HepG2 (cell line): ENCODE measurements around the gene MPST. TPM values are rescaled to one million over a fixed set of nuclear protein-coding genes. Genes with fewer than 3 reads are reported as not detected.

Experiments used
- GABPB1 ChIP-seq: IDR thresholded peaks from 2 replicates; pipeline ENCODE4 v1.6.1; 2016; ENCODE audit warnings: mild to moderate bottlenecking, missing genetic modification reagents, moderate library complexity, missing compliant biosample characterization
- KAT7 ChIP-seq: IDR thresholded peaks from 2 replicates; pipeline ENCODE4 v1.6.1; 2018; ENCODE audit warnings: borderline replicate concordance, missing compliant biosample characterization
- KDM4B ChIP-seq: sonication (generic); formaldehyde crosslinking; IDR thresholded peaks from 2 replicates; pipeline ENCODE4 v1.4.0; 2020; ENCODE audit warnings: missing genetic modification reagents
- MZF1 ChIP-seq: sonication (generic); formaldehyde crosslinking; IDR thresholded peaks from 2 replicates; pipeline ENCODE4 v1.8.1; 2023; ENCODE audit warnings: mild to moderate bottlenecking, missing genetic modification reagents, borderline replicate concordance
- NONO ChIP-seq, 2 experiments: fragments of 450-650 bp in 1 of 2; sonication (generic) in 1 of 2; formaldehyde crosslinking in 1 of 2; IDR thresholded peaks in 1 of 2; conservative IDR thresholded peaks in 1 of 2; 2 replicates each; pipeline versions ENCODE4 v1.6.1 to v1.8.0; 2017 to 2022; ENCODE audit warnings: mild to moderate bottlenecking in 1 of 2, missing genetic modification reagents in 1 of 2, moderate library complexity in 1 of 2
- NR2F1 ChIP-seq, 2 experiments: fragments of 450-650 bp in 1 of 2; formaldehyde crosslinking in 1 of 2; IDR thresholded peaks; 2 replicates each; pipeline versions ENCODE4 v1.5.0 to v1.6.1; 2016 to 2020; ENCODE audit warnings: mild to moderate bottlenecking in 1 of 2, missing compliant biosample characterization in 1 of 2, missing genetic modification reagents in 1 of 2, moderate library complexity in 1 of 2
- RBM39 ChIP-seq: fragments of 200-400 bp; formaldehyde crosslinking; IDR thresholded peaks from one replicate; pipeline ENCODE4 v1.6.1; 2018; ENCODE audit warnings: antibody characterized with exemption, mild to moderate bottlenecking, low read depth, low read length; ENCODE audit not compliant: poor library complexity, severe bottlenecking
- SUZ12 ChIP-seq: fragments of 150-350 bp; IDR thresholded peaks from 2 replicates; pipeline ENCODE4 v1.6.1; 2014; ENCODE audit warnings: low read depth, low read length
- TCF7 ChIP-seq: sonication (generic); IDR thresholded peaks from 2 replicates; pipeline ENCODE4 v1.6.1; 2016; ENCODE audit warnings: antibody characterized with exemption, low read depth
- YY1 ChIP-seq: IDR thresholded peaks from 2 replicates; pipeline ENCODE4 v1.6.1; 2011; ENCODE audit warnings: low read length, low read depth, moderate library complexity, mild to moderate bottlenecking; ENCODE audit not compliant: insufficient read depth, insufficient replicate concordance
- ZBTB42 ChIP-seq: sonication (generic); formaldehyde crosslinking; IDR thresholded peaks from 2 replicates; pipeline ENCODE4 v1.5.0; 2020; ENCODE audit warnings: mild to moderate bottlenecking, missing genetic modification reagents
- ZC3H13 ChIP-seq: sonication (generic); formaldehyde crosslinking; IDR thresholded peaks from 2 replicates; pipeline ENCODE4 v1.8.1; 2023; ENCODE audit warnings: mild to moderate bottlenecking, missing genetic modification reagents, moderate library complexity
- ZNF234 ChIP-seq: sonication (generic); formaldehyde crosslinking; conservative IDR thresholded peaks from 2 replicates; pipeline ENCODE4 v1.5.1; 2020; ENCODE audit warnings: mild to moderate bottlenecking, missing genetic modification reagents
- ZNF432 ChIP-seq: sonication (generic); formaldehyde crosslinking; IDR thresholded peaks from 2 replicates; pipeline ENCODE4 v1.5.0; 2020; ENCODE audit warnings: missing genetic modification reagents, mild to moderate bottlenecking, borderline replicate concordance
- ZNF549 ChIP-seq: sonication (generic); formaldehyde crosslinking; IDR thresholded peaks from 2 replicates; pipeline ENCODE4 v1.5.0; 2020; ENCODE audit warnings: missing genetic modification reagents
- ZNF672 ChIP-seq: sonication (generic); formaldehyde crosslinking; IDR thresholded peaks from 2 replicates; pipeline ENCODE4 v1.8.1; 2022; ENCODE audit warnings: missing genetic modification reagents
- ZNF773 ChIP-seq: sonication (generic); formaldehyde crosslinking; IDR thresholded peaks from 2 replicates; pipeline ENCODE4 v1.4.0; 2020; ENCODE audit warnings: missing genetic modification reagents, borderline replicate concordance
- ZSCAN25 ChIP-seq: sonication (generic); formaldehyde crosslinking; IDR thresholded peaks from 2 replicates; pipeline ENCODE4 v1.8.0; 2022; ENCODE audit warnings: mild to moderate bottlenecking, missing genetic modification reagents
- polyA plus RNA-seq, 8 experiments: library from polyadenylated mRNA; depleted of rRNA in 3 of 8; stranded (reverse) in 7 of 8; unstranded in 1 of 8; fragments of >200 nt; fragmentation: Illumina TruSeq in 4 of 8; extraction: Trizol in 4 of 8; gene quantifications; 2 replicates each; pipeline versions ENCODE4 v1.2.1 to v1.2.3, GENCODE V29; 2011 to 2016; ENCODE audit warnings: low read depth in 4 of 8, missing spikeins in 1 of 8, mixed read lengths in 1 of 8; ENCODE audit not compliant: insufficient read depth in 1 of 8
- total RNA-seq, 5 experiments: library from RNA; depleted of rRNA; stranded (reverse); fragments of >200 nt; fragmentation: Illumina TruSeq; extraction: Trizol; gene quantifications; 2 replicates each; pipeline ENCODE4 v1.2.3, GENCODE V29; 2016; ENCODE audit warnings: low read depth in 1 of 5
- TF ChIP-seq, protein P1 (sequence below): sonication (generic); IDR thresholded peaks from 2 replicates; pipeline ENCODE4 v1.6.1; 2016; ENCODE audit warnings: low read depth, borderline replicate concordance
- TF ChIP-seq, protein P2 (sequence below), 2 experiments: IDR thresholded peaks; 2 replicates each; pipeline ENCODE4 v1.6.1; 2011 to 2012; ENCODE audit warnings: low read length in 2 of 2, borderline replicate concordance in 1 of 2, low read depth in 1 of 2, mild to moderate bottlenecking in 1 of 2, moderate library complexity in 1 of 2
- TF ChIP-seq, protein P3 (sequence below): sonication (generic); formaldehyde crosslinking; IDR thresholded peaks from 2 replicates; pipeline ENCODE4 v1.5.0; 2020; ENCODE audit warnings: mild to moderate bottlenecking, missing genetic modification reagents

The MPST gene
- total and polyA plus RNA-seq, 2 of the 13 experiments (the other 11 are each of a cell fraction or from before 2014, with no cell fraction given), result 133 to 141 TPM

DNA sequence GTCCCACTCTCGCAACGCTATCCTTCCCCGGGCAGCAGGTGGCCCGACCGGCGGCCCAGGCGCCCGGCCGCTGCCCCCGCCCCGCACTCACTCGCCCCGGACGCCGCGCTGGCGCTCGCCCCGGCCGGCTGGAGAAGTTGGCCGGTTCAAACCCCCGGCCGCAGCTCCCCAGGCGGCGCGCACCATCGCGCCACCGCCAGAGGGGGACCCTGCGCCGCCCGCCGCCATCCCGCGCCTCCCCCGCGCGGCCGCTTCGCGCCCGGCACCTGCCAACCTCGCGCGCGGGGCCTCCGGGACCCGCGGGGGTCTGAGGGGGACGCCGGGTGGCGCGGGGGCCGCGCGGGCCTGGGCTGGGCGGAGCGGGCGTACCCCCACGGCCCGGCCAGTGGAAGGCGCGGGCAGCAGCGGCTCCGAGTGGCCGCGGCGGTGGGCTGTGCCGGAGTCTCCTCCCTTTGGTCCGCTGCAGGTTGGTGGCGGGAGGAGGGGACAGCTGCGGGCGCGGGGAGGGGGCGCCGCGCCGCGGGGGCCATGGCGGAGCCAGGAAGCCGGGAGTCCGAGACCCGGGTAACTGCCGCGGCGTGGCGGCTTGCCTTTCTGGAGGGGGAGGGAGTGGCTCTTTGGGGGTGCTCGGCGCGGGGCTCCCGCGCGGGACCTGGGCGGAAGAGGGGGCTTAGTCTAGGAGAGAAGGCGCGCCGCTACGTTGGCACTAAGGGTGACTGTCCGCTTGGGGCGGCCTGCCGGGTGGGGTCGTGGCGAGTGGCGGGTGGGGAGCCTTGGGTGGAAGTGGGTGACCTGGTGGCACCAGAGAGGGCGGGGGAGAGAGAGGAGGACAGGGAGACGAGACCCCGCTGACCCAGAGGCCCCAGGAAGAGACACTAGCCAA lies at the start of gene MPST, which contains the start of gene TST (continued):
- TF ChIP-seq ZNF672 (CRISPR knock-in tag) (no peak), TCF7 (no peak), ZNF432 (CRISPR knock-in tag) (no peak), YY1 (peak; percentile 88), KDM4B (CRISPR knock-in tag) (no peak), NONO (IDR thresholded peaks at IDR 0.05) (no peak), NONO (CRISPR knock-in tag; conservative IDR thresholded peaks at IDR 0.05) (peak; percentile 84), ZSCAN25 (peak; percentile 42; the same call in 1 of the 2 replicates), NR2F1 (CRISPR knock-in tag; IDR thresholded peaks at IDR 0.05) (no peak), ZNF549 (CRISPR knock-in tag) (no peak), SUZ12 (no peak), ZNF234 (CRISPR knock-in tag) (no peak), RBM39 (peak; percentile 51), MZF1 (CRISPR knock-in tag) (no peak), ZNF773 (CRISPR knock-in tag) (peak; percentile 83; the same call in 1 of the 2 replicates), GABPB1 (CRISPR knock-in tag) (peak; percentile 43), ZBTB42 (peak; percentile 52; the same call in 1 of the 2 replicates), ZC3H13 (CRISPR knock-in tag) (peak; percentile 61; the same call in 1 of the 2 replicates), KAT7 (CRISPR knock-in tag) (no peak; the same call in 1 of the 2 replicates)
- TF ChIP-seq, protein P1, sequence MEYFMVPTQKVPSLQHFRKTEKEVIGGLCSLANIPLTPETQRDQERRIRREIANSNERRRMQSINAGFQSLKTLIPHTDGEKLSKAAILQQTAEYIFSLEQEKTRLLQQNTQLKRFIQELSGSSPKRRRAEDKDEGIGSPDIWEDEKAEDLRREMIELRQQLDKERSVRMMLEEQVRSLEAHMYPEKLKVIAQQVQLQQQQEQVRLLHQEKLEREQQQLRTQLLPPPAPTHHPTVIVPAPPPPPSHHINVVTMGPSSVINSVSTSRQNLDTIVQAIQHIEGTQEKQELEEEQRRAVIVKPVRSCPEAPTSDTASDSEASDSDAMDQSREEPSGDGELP, result peak; percentile 75; the same call in 1 of the 2 replicates
- TF ChIP-seq, protein P2, sequence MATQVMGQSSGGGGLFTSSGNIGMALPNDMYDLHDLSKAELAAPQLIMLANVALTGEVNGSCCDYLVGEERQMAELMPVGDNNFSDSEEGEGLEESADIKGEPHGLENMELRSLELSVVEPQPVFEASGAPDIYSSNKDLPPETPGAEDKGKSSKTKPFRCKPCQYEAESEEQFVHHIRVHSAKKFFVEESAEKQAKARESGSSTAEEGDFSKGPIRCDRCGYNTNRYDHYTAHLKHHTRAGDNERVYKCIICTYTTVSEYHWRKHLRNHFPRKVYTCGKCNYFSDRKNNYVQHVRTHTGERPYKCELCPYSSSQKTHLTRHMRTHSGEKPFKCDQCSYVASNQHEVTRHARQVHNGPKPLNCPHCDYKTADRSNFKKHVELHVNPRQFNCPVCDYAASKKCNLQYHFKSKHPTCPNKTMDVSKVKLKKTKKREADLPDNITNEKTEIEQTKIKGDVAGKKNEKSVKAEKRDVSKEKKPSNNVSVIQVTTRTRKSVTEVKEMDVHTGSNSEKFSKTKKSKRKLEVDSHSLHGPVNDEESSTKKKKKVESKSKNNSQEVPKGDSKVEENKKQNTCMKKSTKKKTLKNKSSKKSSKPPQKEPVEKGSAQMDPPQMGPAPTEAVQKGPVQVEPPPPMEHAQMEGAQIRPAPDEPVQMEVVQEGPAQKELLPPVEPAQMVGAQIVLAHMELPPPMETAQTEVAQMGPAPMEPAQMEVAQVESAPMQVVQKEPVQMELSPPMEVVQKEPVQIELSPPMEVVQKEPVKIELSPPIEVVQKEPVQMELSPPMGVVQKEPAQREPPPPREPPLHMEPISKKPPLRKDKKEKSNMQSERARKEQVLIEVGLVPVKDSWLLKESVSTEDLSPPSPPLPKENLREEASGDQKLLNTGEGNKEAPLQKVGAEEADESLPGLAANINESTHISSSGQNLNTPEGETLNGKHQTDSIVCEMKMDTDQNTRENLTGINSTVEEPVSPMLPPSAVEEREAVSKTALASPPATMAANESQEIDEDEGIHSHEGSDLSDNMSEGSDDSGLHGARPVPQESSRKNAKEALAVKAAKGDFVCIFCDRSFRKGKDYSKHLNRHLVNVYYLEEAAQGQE (IDR thresholded peaks at IDR 0.05; ENCODE audit: borderline replicate concordance in 1 of 2, low read depth in 1 of 2, low read length in 2 of 2), result peak in 1 of 2 experiments; percentile 30; a peak in 1 of 4 replicates
- TF ChIP-seq, protein P3, sequence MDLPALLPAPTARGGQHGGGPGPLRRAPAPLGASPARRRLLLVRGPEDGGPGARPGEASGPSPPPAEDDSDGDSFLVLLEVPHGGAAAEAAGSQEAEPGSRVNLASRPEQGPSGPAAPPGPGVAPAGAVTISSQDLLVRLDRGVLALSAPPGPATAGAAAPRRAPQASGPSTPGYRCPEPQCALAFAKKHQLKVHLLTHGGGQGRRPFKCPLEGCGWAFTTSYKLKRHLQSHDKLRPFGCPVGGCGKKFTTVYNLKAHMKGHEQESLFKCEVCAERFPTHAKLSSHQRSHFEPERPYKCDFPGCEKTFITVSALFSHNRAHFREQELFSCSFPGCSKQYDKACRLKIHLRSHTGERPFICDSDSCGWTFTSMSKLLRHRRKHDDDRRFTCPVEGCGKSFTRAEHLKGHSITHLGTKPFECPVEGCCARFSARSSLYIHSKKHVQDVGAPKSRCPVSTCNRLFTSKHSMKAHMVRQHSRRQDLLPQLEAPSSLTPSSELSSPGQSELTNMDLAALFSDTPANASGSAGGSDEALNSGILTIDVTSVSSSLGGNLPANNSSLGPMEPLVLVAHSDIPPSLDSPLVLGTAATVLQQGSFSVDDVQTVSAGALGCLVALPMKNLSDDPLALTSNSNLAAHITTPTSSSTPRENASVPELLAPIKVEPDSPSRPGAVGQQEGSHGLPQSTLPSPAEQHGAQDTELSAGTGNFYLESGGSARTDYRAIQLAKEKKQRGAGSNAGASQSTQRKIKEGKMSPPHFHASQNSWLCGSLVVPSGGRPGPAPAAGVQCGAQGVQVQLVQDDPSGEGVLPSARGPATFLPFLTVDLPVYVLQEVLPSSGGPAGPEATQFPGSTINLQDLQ, result peak; percentile 41; the same call in 1 of the 2 replicates
